Femur (tissue), 1 donor: ENCODE data around the gene RGS19.

Experiments used
- DNase-seq: peaks from one replicate; pipeline ENCODE4 v3.0.0-alpha.2; 2017

Gene RGS19

GRCh38 chr20:64062596-64063388 is 16.5 kb downstream of the RGS19 start, which contains the start of gene TCEA2:
Gene TCEA2 (plus strand): TSS chr20:64063198. CDS start chr20:64063313, 115 bp downstream.
- DNase-seq = peak; percentile 98

- DNase-seq = no peak
These were observed 17.1 kb downstream of the RGS19 start for GRCh38 chr20:64062276-64062595.

GRCh38 chr20:64058536-64058935 is 20.8 kb downstream of the RGS19 start:
- no peak for DNase-seq

GRCh38 chr20:64057628-64058498 is 21.5 kb downstream of the RGS19 start:
- DNase-seq = peak; percentile 80

GRCh38 chr20:64056889-64057627 is 22.3 kb downstream of the RGS19 start:
- no peak for DNase-seq

GRCh38 chr20:64056639-64056888 is 22.8 kb downstream of the RGS19 start:
- DNase-seq = no peak

GRCh38 chr20:64055893-64056638 is 23.3 kb downstream of the RGS19 start:
- DNase-seq = peak; percentile 68

- no peak for DNase-seq
These were observed 23.9 kb downstream of the RGS19 start for GRCh38 chr20:64055396-64055892.

- DNase-seq = peak; percentile 85
These were observed 25.3 kb downstream of the RGS19 start for GRCh38 chr20:64053841-64054661.

- DNase-seq = no peak
These were observed 26.1 kb downstream of the RGS19 start for GRCh38 chr20:64052987-64053840.

GRCh38 chr20:64052326-64052722 is 27.0 kb downstream of the RGS19 start:
- no peak for DNase-seq

- DNase-seq = no peak
These were observed 27.6 kb downstream of the RGS19 start for GRCh38 chr20:64051561-64052325.

- DNase-seq = no peak
These were observed 28.3 kb downstream of the RGS19 start for GRCh38 chr20:64051033-64051452.

- no peak for DNase-seq
These were observed 28.9 kb downstream of the RGS19 start for GRCh38 chr20:64050261-64051032.

- no peak for DNase-seq
These were observed 29.4 kb downstream of the RGS19 start for GRCh38 chr20:64049878-64050260.

GRCh38 chr20:64049060-64049877 is 30.0 kb downstream of the RGS19 start, which contains the start of gene SOX18:
Gene SOX18 (minus strand): TSS chr20:64049639. CDS start chr20:64049516, 123 bp downstream.
- peak; percentile 49 for DNase-seq

GRCh38 chr20:64048402-64049044 is 30.8 kb downstream of the RGS19 start:
- DNase-seq = peak; percentile 22
